ENCODE data around the gene PRTG.

GRCh38 chr15:55606214-55606613, 136.7 kb downstream of the PRTG start:
- TF ChIP-seq EZH2phosphoT487 (IDR thresholded peaks at IDR 0.05; ENCODE audit: borderline replicate concordance, low read length), result no peak
- no peak for TF ChIP-seq CTCF (IDR thresholded peaks at IDR 0.05; ENCODE audit: low read depth, low read length, poor library complexity, severe bottlenecking)

Measured in DOHH2 (cell line).